Mesenchymal stem cell (in vitro differentiated cells and primary cell): ENCODE data around the gene CHRM5.

Source experiments
- DNase-seq: peaks from one replicate; pipeline ENCODE4 v3.0.0-alpha.2; 2013
- H2AFZ ChIP-seq: one replicate; pipeline ENCODE4 v1.6.1; 2013; ENCODE audit warnings: low read depth, mild to moderate bottlenecking, control low read depth, inconsistent platforms, low read length, moderate library complexity
- H2AK5ac ChIP-seq: 2 replicates; pipeline ENCODE4 v1.6.1; 2013; ENCODE audit warnings: low read length, moderate library complexity, mild to moderate bottlenecking, inconsistent platforms; ENCODE audit not compliant: severe bottlenecking
- H2BK120ac ChIP-seq: one replicate; pipeline ENCODE4 v1.6.1; 2013; ENCODE audit warnings: low read depth, mild to moderate bottlenecking, inconsistent platforms, low read length, moderate library complexity
- H2BK12ac ChIP-seq, 2 experiments: one replicate each; pipeline ENCODE4 v1.6.1; 2013; ENCODE audit warnings: inconsistent platforms in 2 of 2, low read length in 2 of 2, mild to moderate bottlenecking in 2 of 2, moderate library complexity in 2 of 2, control low read depth in 1 of 2
- H2BK15ac ChIP-seq: one replicate; pipeline ENCODE4 v1.6.1; 2013; ENCODE audit warnings: mild to moderate bottlenecking, low read depth, inconsistent platforms; ENCODE audit not compliant: poor library complexity, severe bottlenecking
- H2BK5ac ChIP-seq: 2 replicates; pipeline ENCODE4 v1.6.1; 2013; ENCODE audit warnings: low read depth, mild to moderate bottlenecking, low read length, control low read depth, inconsistent platforms; ENCODE audit not compliant: poor library complexity, severe bottlenecking
- H3K14ac ChIP-seq, 2 experiments: one replicate each; pipeline ENCODE4 v1.6.1; 2013; ENCODE audit warnings: inconsistent platforms in 2 of 2, low read length in 2 of 2, control low read depth in 1 of 2, mild to moderate bottlenecking in 1 of 2, moderate library complexity in 1 of 2
- H3K18ac ChIP-seq, 2 experiments: one replicate each; pipeline ENCODE4 v1.6.1; 2013; ENCODE audit warnings: inconsistent platforms in 2 of 2, low read length in 2 of 2, control low read depth in 1 of 2, low read depth in 1 of 2, mild to moderate bottlenecking in 1 of 2
- H3K23ac ChIP-seq, 2 experiments: one replicate each; pipeline ENCODE4 v1.6.1; 2013; ENCODE audit warnings: inconsistent platforms in 2 of 2, low read length in 2 of 2, mild to moderate bottlenecking in 2 of 2, moderate library complexity in 2 of 2, control low read depth in 1 of 2
- H3K27ac ChIP-seq: 2 replicates; pipeline ENCODE4 v1.5.1; 2013; ENCODE audit warnings: mild to moderate bottlenecking, moderate library complexity, low read length, control low read depth, inconsistent platforms; ENCODE audit not compliant: poor library complexity, severe bottlenecking
- H3K27me3 ChIP-seq, 2 experiments: 2 replicates each; pipeline versions ENCODE4 v1.6.1 to v1.7.0; 2013; ENCODE audit warnings: low read length in 2 of 2, mild to moderate bottlenecking in 2 of 2, moderate library complexity in 2 of 2, control low read depth in 1 of 2, inconsistent platforms in 1 of 2; ENCODE audit not compliant: control insufficient read depth in 1 of 2, insufficient read depth in 1 of 2
- H3K36me3 ChIP-seq, 2 experiments: 2 replicates each; pipeline versions ENCODE4 v1.6.1 to v1.7.0; 2013; ENCODE audit warnings: low read length in 2 of 2, control low read depth in 1 of 2, inconsistent platforms in 1 of 2, low read depth in 1 of 2, mild to moderate bottlenecking in 1 of 2; ENCODE audit not compliant: insufficient read depth in 2 of 2, control insufficient read depth in 1 of 2
- H3K4ac ChIP-seq, 2 experiments: one replicate each; pipeline ENCODE4 v1.6.1; 2013; ENCODE audit warnings: inconsistent platforms in 2 of 2, low read length in 2 of 2, mild to moderate bottlenecking in 2 of 2, moderate library complexity in 2 of 2, control low read depth in 1 of 2, low read depth in 1 of 2
- H3K4me1 ChIP-seq: 2 replicates; pipeline ENCODE4 v1.6.1; 2013; ENCODE audit warnings: low read depth, low read length, control low read depth; ENCODE audit not compliant: control insufficient read depth, insufficient read depth
- H3K4me2 ChIP-seq: 2 replicates; pipeline ENCODE4 v1.6.1; 2013; ENCODE audit warnings: low read length, mild to moderate bottlenecking, inconsistent platforms; ENCODE audit not compliant: poor library complexity, severe bottlenecking
- H3K4me3 ChIP-seq, 2 experiments: 2 replicates each; pipeline versions ENCODE4 v1.5.1 to v1.7.0; 2013; ENCODE audit warnings: low read length in 2 of 2, mild to moderate bottlenecking in 2 of 2, control low read depth in 1 of 2, low read depth in 1 of 2; ENCODE audit not compliant: insufficient read depth in 1 of 2
- H3K79me1 ChIP-seq: replicated peaks from 2 replicates; pipeline ENCODE4 v1.6.1; 2013; ENCODE audit warnings: mild to moderate bottlenecking, control low read depth, low read length, inconsistent platforms; ENCODE audit not compliant: poor library complexity, severe bottlenecking
- H3K9ac ChIP-seq: 2 replicates; pipeline ENCODE4 v1.7.0; 2013; ENCODE audit warnings: mild to moderate bottlenecking, low read length, moderate library complexity
- H3K9me3 ChIP-seq: 2 replicates; pipeline ENCODE4 v1.7.0; 2013; ENCODE audit warnings: mild to moderate bottlenecking, low read length; ENCODE audit not compliant: control insufficient read depth
- H4K8ac ChIP-seq: one replicate; pipeline ENCODE4 v1.6.1; 2013; ENCODE audit warnings: inconsistent platforms, mild to moderate bottlenecking, low read length, moderate library complexity
- H4K91ac ChIP-seq: one replicate; pipeline ENCODE4 v1.6.1; 2013; ENCODE audit warnings: mild to moderate bottlenecking, low read length, inconsistent platforms
- WGBS: methylation state at CpG from one replicate; pipeline ENCODE4 v1.1.7; 2013; ENCODE audit warnings: mixed read lengths; 5-methylcytosine and 5-hydroxymethylcytosine counted together

CHRM5 gene

GRCh38 chr15:34059476-34059875 lies 91.2 kb downstream of the CHRM5 start:
- 71% methylated on average over 2 of the region's 2 CpGs for WGBS
- no peaks in the 10 kb centered on the region for H3K9me3 ChIP-seq

GRCh38 chr15:34059946-34060345 lies 91.6 kb downstream of the CHRM5 start:
- Histone ChIP-seq H3K18ac (no peak overlapping the region), H3K23ac (no peak overlapping the region), H3K4me2 (no peak overlapping the region), H2AFZ (no peak overlapping the region), H2BK12ac (no peak overlapping the region), H3K36me3 (no peaks in the 10 kb centered on the region), H3K9ac (no peak overlapping the region), H4K91ac (no peak overlapping the region), H2BK5ac (no peak overlapping the region), H2BK15ac (no peak overlapping the region), H3K9me3 (no peaks in the 10 kb centered on the region), H3K4me3 (no peak overlapping the region), H2AK5ac (no peak overlapping the region), H3K27ac (no peak overlapping the region), H3K79me1 (no peaks in the 10 kb centered on the region), H3K14ac (no peak overlapping the region), H3K4ac (no peak overlapping the region), H3K27me3 (no peaks in the 10 kb centered on the region), H2BK120ac (no peak overlapping the region), H3K4me1 (peaks cover 5% of the 10 kb centered on the region), H4K8ac (no peak overlapping the region)
- 81% methylated on average over 3 of the region's 3 CpGs for WGBS
- no peak for DNase-seq

More at GRCh38 chr15:34059476-34059875, 91.2 kb downstream of the CHRM5 start:
- H2AFZ ChIP-seq, result no peak overlapping the region
- H3K4me1 ChIP-seq, result peaks cover 5% of the 10 kb centered on the region
- DNase-seq, result no peak
- no peak overlapping the region for H2BK120ac ChIP-seq
- H3K9ac ChIP-seq, result no peak overlapping the region
- no peak overlapping the region for H3K14ac ChIP-seq
- no peak overlapping the region for H3K4me2 ChIP-seq
- no peak overlapping the region for H4K8ac ChIP-seq
- no peaks in the 10 kb centered on the region for H3K79me1 ChIP-seq
- no peak overlapping the region for H3K23ac ChIP-seq
- H2BK5ac ChIP-seq, result no peak overlapping the region
- no peak overlapping the region for H3K4ac ChIP-seq
- no peak overlapping the region for H4K91ac ChIP-seq
- H3K36me3 ChIP-seq, result no peaks in the 10 kb centered on the region
- no peak overlapping the region for H2BK15ac ChIP-seq
- no peak overlapping the region for H2AK5ac ChIP-seq
- H3K27ac ChIP-seq, result no peak overlapping the region
- no peak overlapping the region for H3K18ac ChIP-seq
- H2BK12ac ChIP-seq, result no peak overlapping the region
- no peak overlapping the region for H3K4me3 ChIP-seq
- H3K27me3 ChIP-seq, result no peaks in the 10 kb centered on the region

- Histone ChIP-seq H2BK120ac (no peak overlapping the region), H3K14ac (no peak overlapping the region), H3K23ac (no peak overlapping the region), H2BK5ac (no peak overlapping the region), H2BK12ac (no peak overlapping the region), H3K79me1 (no peaks in the 10 kb centered on the region), H3K36me3 (no peaks in the 10 kb centered on the region), H3K27me3 (no peaks in the 10 kb centered on the region), H3K9me3 (no peaks in the 10 kb centered on the region), H2BK15ac (no peak overlapping the region), H3K18ac (no peak overlapping the region), H2AK5ac (no peak overlapping the region), H4K91ac (no peak overlapping the region), H4K8ac (no peak overlapping the region), H3K27ac (no peak overlapping the region), H2AFZ (no peak overlapping the region), H3K4me2 (no peak overlapping the region), H3K4me1 (no peaks in the 10 kb centered on the region), H3K9ac (no peak overlapping the region), H3K4ac (no peak overlapping the region), H3K4me3 (no peak overlapping the region)
- WGBS, result no CpG with 5 or more reads among the region's 1 CpG
- DNase-seq, result no peak
Measured at GRCh38 chr15:34064438-34064837, 96.1 kb downstream of the CHRM5 start.

GRCh38 chr15:34065261-34065660 lies 97.0 kb downstream of the CHRM5 start:
- Histone ChIP-seq H3K18ac (no peak overlapping the region), H3K9ac (no peak overlapping the region), H3K36me3 (no peaks in the 10 kb centered on the region), H3K4me2 (no peak overlapping the region), H2BK15ac (no peak overlapping the region), H3K4me3 (no peak overlapping the region), H2BK12ac (no peak overlapping the region), H3K14ac (no peak overlapping the region), H2BK5ac (no peak overlapping the region), H4K91ac (no peak overlapping the region), H3K4me1 (no peaks in the 10 kb centered on the region), H3K4ac (no peak overlapping the region), H3K27me3 (no peaks in the 10 kb centered on the region), H2BK120ac (no peak overlapping the region), H3K9me3 (no peaks in the 10 kb centered on the region), H2AFZ (no peak overlapping the region), H3K27ac (no peak overlapping the region), H3K23ac (no peak overlapping the region), H4K8ac (no peak overlapping the region), H3K79me1 (no peaks in the 10 kb centered on the region), H2AK5ac (no peak overlapping the region)
- no peak for DNase-seq
- WGBS, result no CpG with 5 or more reads among the region's 3 CpGs
